HCT116 (cell line): ENCODE measurements around the gene PCIF1. TPM values are rescaled to one million over a fixed set of nuclear protein-coding genes. Genes with fewer than 3 reads are reported as not detected.

Experiments
- ATAC-seq: fragments of 200-7000 bp; cut with Tn5 transposase; 2 replicates; pipeline ENCODE4 v1.9.1; 2020; ENCODE audit warnings: mild to moderate bottlenecking, moderate library complexity
- BruUV-seq: library from RNA; stranded (reverse); fragments of 400-500 nt; replicated peaks from 2 replicates; lab custom pipeline; 2021; lab: Mats Ljungman, UMichigan
- CTCF ChIA-PET: fragments of 300-600 bp; sonication (Branson Sonifier 250); formaldehyde crosslinking; loops from one replicate; lab custom pipeline; 2021; ENCODE audit warnings: antibody characterized with exemption; lab: Charles Lee
- POLR2A ChIA-PET: fragments of 300-600, 350-600 bp; sonication (Branson Sonifier 250); formaldehyde crosslinking; loops from one replicate; lab custom pipeline; 2021; ENCODE audit warnings: antibody characterized with exemption; lab: Charles Lee
- RAD21 ChIA-PET, 2 experiments: fragments of 300-600 bp; sonication (Branson Sonifier 250); formaldehyde crosslinking; loops; one replicate each; lab custom pipeline; 2023; ENCODE audit warnings: low total read pairs in 2 of 2; ENCODE audit not compliant: uncharacterized antibody in 2 of 2, unreplicated experiment in 2 of 2, low non-redundant PET in 1 of 2; lab: Charles Lee
- DNase-seq: peaks from one replicate; pipeline ENCODE4 v3.0.0-alpha.2; 2010; ENCODE audit warnings: low read depth, low spot score
- H2AFZ ChIP-seq: fragments of 200-600 bp; shearing (Covaris generic), sonication (generic); 2 replicates; pipeline ENCODE4 v1.6.1; 2017; ENCODE audit warnings: low read depth, mixed run types, mixed read lengths, antibody characterized with exemption, low read length; ENCODE audit not compliant: poor library complexity, severe bottlenecking
- H3K27ac ChIP-seq: 2 replicates; pipeline ENCODE4 v1.5.1; 2012; ENCODE audit warnings: low read depth, low read length
- H3K27me3 ChIP-seq: fragments of 200-600 bp; sonication (generic); 2 replicates; pipeline ENCODE4 v1.6.1; 2016; ENCODE audit warnings: mixed run types, low read length, mixed read lengths; ENCODE audit not compliant: insufficient read depth
- H3K36me3 ChIP-seq, 2 experiments: fragments of 200-500 bp in 1 of 2; fragments of 200-600 bp in 1 of 2; sonication (Bioruptor generic) in 1 of 2; sonication (generic) in 1 of 2; 2 replicates each; pipeline versions ENCODE4 v1.5.1 to v1.6.1; 2014 to 2016; ENCODE audit warnings: low read length in 2 of 2, inconsistent platforms in 1 of 2, mixed read lengths in 1 of 2, mixed run types in 1 of 2; ENCODE audit not compliant: insufficient read depth in 2 of 2, control insufficient read depth in 1 of 2
- H3K4me1 ChIP-seq, 2 experiments: fragments of 200-600 bp in 1 of 2; sonication (generic) in 1 of 2; 2 replicates each; pipeline versions ENCODE4 v1.5.1 to v1.6.1; 2012 to 2017; ENCODE audit warnings: low read length in 2 of 2, inconsistent platforms in 1 of 2, mild to moderate bottlenecking in 1 of 2, mixed read lengths in 1 of 2, mixed run types in 1 of 2, moderate library complexity in 1 of 2; ENCODE audit not compliant: insufficient read depth in 2 of 2, control insufficient read depth in 1 of 2
- H3K4me2 ChIP-seq: fragments of 200-600 bp; sonication (generic); 2 replicates; pipeline ENCODE4 v1.6.1; 2017; ENCODE audit warnings: mixed run types, low read length, mixed read lengths
- H3K4me3 ChIP-seq, 2 experiments: fragments of 200-600 bp in 1 of 2; sonication (generic) in 1 of 2; replicated peaks in 1 of 2; 2 replicates each; pipeline ENCODE4 v1.5.1; 2011 to 2016; ENCODE audit warnings: low read length in 2 of 2, control low read depth in 1 of 2, low read depth in 1 of 2, mild to moderate bottlenecking in 1 of 2, mixed read lengths in 1 of 2, mixed run types in 1 of 2
- H3K79me2 ChIP-seq: fragments of 200-600 bp; sonication (generic); 2 replicates; pipeline ENCODE4 v1.6.1; 2017; ENCODE audit warnings: mild to moderate bottlenecking, mixed run types, low read length, moderate library complexity, mixed read lengths; ENCODE audit not compliant: insufficient read depth
- H3K9ac ChIP-seq: fragments of 200-600 bp; sonication (generic); 2 replicates; pipeline ENCODE4 v1.6.1; 2016; ENCODE audit warnings: low read length, mixed read lengths
- H3K9me2 ChIP-seq: fragments of 200-600 bp; sonication (generic), shearing (Covaris generic); 2 replicates; pipeline ENCODE4 v1.6.1; 2017; ENCODE audit warnings: mixed run types, mild to moderate bottlenecking, moderate library complexity; ENCODE audit not compliant: insufficient read depth
- H3K9me3 ChIP-seq, 2 experiments: fragments of 200-500 bp in 1 of 2; fragments of 200-600 bp in 1 of 2; sonication (Bioruptor generic) in 1 of 2; sonication (generic) in 1 of 2; 2 replicates each; pipeline ENCODE4 v1.6.1; 2014 to 2017; ENCODE audit warnings: low read length in 2 of 2, mixed read lengths in 2 of 2, inconsistent platforms in 1 of 2, low read depth in 1 of 2, mild to moderate bottlenecking in 1 of 2, mixed run types in 1 of 2, moderate library complexity in 1 of 2; ENCODE audit not compliant: control insufficient read depth in 1 of 2, insufficient read depth in 1 of 2
- H4K20me1 ChIP-seq: fragments of 200-600 bp; sonication (generic), shearing (Covaris generic); 2 replicates; pipeline ENCODE4 v1.6.1; 2017; ENCODE audit warnings: mixed run types, mild to moderate bottlenecking, moderate library complexity; ENCODE audit not compliant: insufficient read depth
- EGR1 ChIP-seq: IDR thresholded peaks from 2 replicates; pipeline ENCODE4 v1.6.1; 2012; ENCODE audit warnings: low read depth
- EZH2 ChIP-seq: fragments of 200-600 bp; sonication (generic); IDR thresholded peaks from 2 replicates; pipeline ENCODE4 v1.6.1; 2017; ENCODE audit warnings: antibody characterized with exemption, mixed run types
- JUND ChIP-seq: IDR thresholded peaks from 2 replicates; pipeline ENCODE4 v1.6.1; 2012
- TCF7L2 ChIP-seq: IDR thresholded peaks from 2 replicates; pipeline ENCODE4 v1.7.0; 2011; ENCODE audit warnings: borderline replicate concordance, inconsistent platforms; ENCODE audit not compliant: insufficient read depth, insufficient read length; ENCODE audit errors: extremely low read depth
- YY1 ChIP-seq: IDR thresholded peaks from 2 replicates; pipeline ENCODE4 v1.6.1; 2011; ENCODE audit warnings: low read length, low read depth, moderate library complexity, mild to moderate bottlenecking; ENCODE audit not compliant: insufficient replicate concordance; ENCODE audit errors: extremely low read depth
- ZNF274 ChIP-seq: fragments of 200-500 bp; sonication (Bioruptor generic); IDR thresholded peaks from 2 replicates; pipeline ENCODE4 v1.6.1; 2014; ENCODE audit warnings: mild to moderate bottlenecking, low read depth, low read length, inconsistent platforms
- intact Hi-C: fragments of 100-400 bp; cut with micrococcal nuclease; formaldehyde crosslinking; loops from 2 replicates; pipeline ENCODE4 v1.10.0; 2022
- total RNA-seq: library from RNA; stranded (reverse); gene quantifications from one replicate; pipeline ENCODE4 v1.2.1, GENCODE V29; 2021; ENCODE audit not compliant: unreplicated experiment
- TF ChIP-seq, protein P1 (sequence below): IDR thresholded peaks from 2 replicates; pipeline ENCODE4 v1.6.1; 2012; ENCODE audit warnings: low read depth
- TF ChIP-seq, protein P2 (sequence below): IDR thresholded peaks from 2 replicates; pipeline ENCODE4 v1.6.1; 2012

Gene PCIF1
- total RNA-seq, 1 experiment from 2014 or later, result 31.8 TPM

DNA sequence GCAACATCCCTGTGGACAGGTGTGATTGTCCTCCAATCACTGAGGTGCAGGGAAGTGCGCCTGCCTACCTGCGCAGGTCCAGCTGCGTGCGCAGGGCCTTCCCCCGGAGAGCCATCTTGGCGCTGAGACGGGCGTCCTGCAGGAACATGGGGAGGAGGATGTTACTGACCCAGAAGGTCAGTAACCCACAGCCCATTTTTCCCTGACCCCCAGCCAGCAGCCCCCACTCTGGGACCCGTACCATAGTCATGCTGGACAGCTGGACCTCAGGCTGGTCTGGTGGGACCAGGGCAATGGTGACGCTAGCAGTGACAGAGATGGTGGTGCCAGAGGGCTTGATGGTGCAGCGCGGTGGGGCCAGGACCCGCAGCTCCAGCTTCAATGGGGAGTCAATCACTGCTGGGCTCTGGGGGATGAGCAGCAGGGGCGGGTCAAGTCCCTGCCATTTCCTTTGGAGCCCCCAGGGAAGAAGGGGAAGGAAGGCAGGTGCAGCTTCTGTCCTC, 32.2 kb upstream of the PCIF1 start:
- RAD21 ChIA-PET, result no interaction called here
- no TSS peak for BruUV-seq
- H4K20me1 ChIP-seq, result no peaks in the 10 kb centered on the region
- TF ChIP-seq, protein P1, sequence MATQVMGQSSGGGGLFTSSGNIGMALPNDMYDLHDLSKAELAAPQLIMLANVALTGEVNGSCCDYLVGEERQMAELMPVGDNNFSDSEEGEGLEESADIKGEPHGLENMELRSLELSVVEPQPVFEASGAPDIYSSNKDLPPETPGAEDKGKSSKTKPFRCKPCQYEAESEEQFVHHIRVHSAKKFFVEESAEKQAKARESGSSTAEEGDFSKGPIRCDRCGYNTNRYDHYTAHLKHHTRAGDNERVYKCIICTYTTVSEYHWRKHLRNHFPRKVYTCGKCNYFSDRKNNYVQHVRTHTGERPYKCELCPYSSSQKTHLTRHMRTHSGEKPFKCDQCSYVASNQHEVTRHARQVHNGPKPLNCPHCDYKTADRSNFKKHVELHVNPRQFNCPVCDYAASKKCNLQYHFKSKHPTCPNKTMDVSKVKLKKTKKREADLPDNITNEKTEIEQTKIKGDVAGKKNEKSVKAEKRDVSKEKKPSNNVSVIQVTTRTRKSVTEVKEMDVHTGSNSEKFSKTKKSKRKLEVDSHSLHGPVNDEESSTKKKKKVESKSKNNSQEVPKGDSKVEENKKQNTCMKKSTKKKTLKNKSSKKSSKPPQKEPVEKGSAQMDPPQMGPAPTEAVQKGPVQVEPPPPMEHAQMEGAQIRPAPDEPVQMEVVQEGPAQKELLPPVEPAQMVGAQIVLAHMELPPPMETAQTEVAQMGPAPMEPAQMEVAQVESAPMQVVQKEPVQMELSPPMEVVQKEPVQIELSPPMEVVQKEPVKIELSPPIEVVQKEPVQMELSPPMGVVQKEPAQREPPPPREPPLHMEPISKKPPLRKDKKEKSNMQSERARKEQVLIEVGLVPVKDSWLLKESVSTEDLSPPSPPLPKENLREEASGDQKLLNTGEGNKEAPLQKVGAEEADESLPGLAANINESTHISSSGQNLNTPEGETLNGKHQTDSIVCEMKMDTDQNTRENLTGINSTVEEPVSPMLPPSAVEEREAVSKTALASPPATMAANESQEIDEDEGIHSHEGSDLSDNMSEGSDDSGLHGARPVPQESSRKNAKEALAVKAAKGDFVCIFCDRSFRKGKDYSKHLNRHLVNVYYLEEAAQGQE, result no peak
- TF ChIP-seq, protein P2, sequence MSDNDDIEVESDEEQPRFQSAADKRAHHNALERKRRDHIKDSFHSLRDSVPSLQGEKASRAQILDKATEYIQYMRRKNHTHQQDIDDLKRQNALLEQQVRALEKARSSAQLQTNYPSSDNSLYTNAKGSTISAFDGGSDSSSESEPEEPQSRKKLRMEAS, result no peak
- no peak for TF ChIP-seq TCF7L2
- no peak for TF ChIP-seq EGR1
- no peak for TF ChIP-seq ZNF274
- TF ChIP-seq JUND, result no peak
- TF ChIP-seq EZH2, result no peak
- no peak for TF ChIP-seq YY1
- peaks cover 5 to 18% of the 10 kb centered on the region in 2 experiments; a peak in 3 of 4 replicates for H3K4me1 ChIP-seq
- no peaks in the 10 kb centered on the region for H3K9me2 ChIP-seq
- CTCF ChIA-PET, result no interaction called here
- no peak overlapping the region for H3K4me3 ChIP-seq
- ATAC-seq (no peak), DNase-seq (no peak)
- no peaks in the 10 kb centered on the region for H3K36me3 ChIP-seq
- no peak overlapping the region for H3K4me2 ChIP-seq
- H2AFZ ChIP-seq, result no peak overlapping the region
- POLR2A ChIA-PET, result no interaction called here
- H3K9me3 ChIP-seq, result no peaks in the 10 kb centered on the region
- H3K27me3 ChIP-seq, result no peaks in the 10 kb centered on the region
- no peaks in the 10 kb centered on the region for H3K79me2 ChIP-seq
- no peak overlapping the region for H3K9ac ChIP-seq
- no peak overlapping the region for H3K27ac ChIP-seq
- intact Hi-C loops, result no loop called here
